GM12892 (cell line): ENCODE measurements around the gene PDSS2.

ENCODE experiments used
- POLR2A ChIP-seq: IDR thresholded peaks from 2 replicates; pipeline ENCODE4 v1.6.1; 2011; ENCODE audit warnings: low read depth, low read length, control low read depth
- POLR2AphosphoS5 ChIP-seq: IDR thresholded peaks from 2 replicates; pipeline ENCODE4 v1.6.1; 2011; ENCODE audit warnings: low read depth, low read length, control low read depth
- TAF1 ChIP-seq: IDR thresholded peaks from 2 replicates; pipeline ENCODE4 v1.6.1; 2011; ENCODE audit warnings: low read depth, mild to moderate bottlenecking, control low read depth, low read length, borderline replicate concordance

- TF ChIP-seq POLR2AphosphoS5 (no peak), POLR2A (no peak), TAF1 (no peak)
These were observed 215.9 kb downstream of the PDSS2 start for GRCh38 chr6:107243471-107243870.
